Choroid plexus epithelial cell (primary cell): Measurements from ENCODE around the gene MYCBP2.

Experiments used
- DNase-seq: peaks from one replicate; pipeline ENCODE4 v3.0.0-alpha.2; 2010; ENCODE audit warnings: low read depth
- H3K4me3 ChIP-seq: 2 replicates; pipeline ENCODE4 v1.5.1; 2011; ENCODE audit warnings: low read depth, mild to moderate bottlenecking, control low read depth, low read length, moderate library complexity
- CTCF ChIP-seq: conservative IDR thresholded peaks from 2 replicates; pipeline ENCODE4 v1.5.1; 2011; ENCODE audit warnings: low read depth, mild to moderate bottlenecking, control low read depth, inconsistent platforms, low read length, moderate library complexity

MYCBP2 gene

GRCh38 chr13:77185721-77186120, 141.2 kb downstream of the MYCBP2 start:
- no peak overlapping the region for H3K4me3 ChIP-seq
- no peak for TF ChIP-seq CTCF
- DNase-seq: no peak

- no peak overlapping the region for H3K4me3 ChIP-seq
- no peak for DNase-seq
- TF ChIP-seq CTCF: no peak
Observed at GRCh38 chr13:77184455-77184854, 142.4 kb downstream of the MYCBP2 start.

GRCh38 chr13:77180011-77180410, 146.9 kb downstream of the MYCBP2 start:
- DNase-seq: no peak

GRCh38 chr13:77177646-77178045, 149.2 kb downstream of the MYCBP2 start:
- no peak overlapping the region for H3K4me3 ChIP-seq
- DNase-seq: no peak
- no peak for TF ChIP-seq CTCF

More at GRCh38 chr13:77180011-77180410, 146.9 kb downstream of the MYCBP2 start:
- no peak overlapping the region for H3K4me3 ChIP-seq
- no peak for TF ChIP-seq CTCF

- H3K4me3 ChIP-seq: no peak overlapping the region
- TF ChIP-seq CTCF: no peak
- DNase-seq: peak; percentile 82
Observed at GRCh38 chr13:77176350-77176749, 150.5 kb downstream of the MYCBP2 start.

GRCh38 chr13:77172650-77173049, 154.2 kb downstream of the MYCBP2 start:
- no peak for DNase-seq
- no peak for TF ChIP-seq CTCF
- no peak overlapping the region for H3K4me3 ChIP-seq

- no peak overlapping the region for H3K4me3 ChIP-seq
- DNase-seq: no peak
- TF ChIP-seq CTCF: no peak
Observed at GRCh38 chr13:77171451-77171850, 155.4 kb downstream of the MYCBP2 start.
